GM12891 (cell line): ENCODE results near the gene PTCH1.
A peak's percentile ranks its signal among the peaks of the same experiment; 100 is the strongest.

Experiments used
- DNase-seq: peaks from one replicate; pipeline ENCODE4 v3.0.0; 2011; ENCODE audit warnings: low spot score; ENCODE audit not compliant: insufficient read length
- FAIRE-seq: peaks from 2 replicates; lab custom pipeline; 2011; peaks lifted over from hg19 to GRCh38; lab: Jason Lieb, UNC
- PAX5 ChIP-seq: IDR thresholded peaks from 2 replicates; pipeline ENCODE4 v1.6.1; 2011; ENCODE audit warnings: low read length, moderate library complexity, mild to moderate bottlenecking; ENCODE audit not compliant: insufficient read depth, severe bottlenecking
- POLR2A ChIP-seq: IDR thresholded peaks from 2 replicates; pipeline ENCODE4 v1.6.1; 2011; ENCODE audit warnings: low read depth, low read length, control low read depth
- POLR2AphosphoS5 ChIP-seq: IDR thresholded peaks from 2 replicates; pipeline ENCODE4 v1.6.1; 2011; ENCODE audit warnings: low read depth, low read length, control low read depth
- POU2F2 ChIP-seq: IDR thresholded peaks from 2 replicates; pipeline ENCODE4 v1.6.1; 2011; ENCODE audit warnings: low read depth, mild to moderate bottlenecking, control low read depth, low read length, moderate library complexity
- SPI1 ChIP-seq: IDR thresholded peaks from 2 replicates; pipeline ENCODE4 v1.6.1; 2011; ENCODE audit warnings: low read depth, low read length, control low read depth
- TAF1 ChIP-seq: IDR thresholded peaks from 2 replicates; pipeline ENCODE4 v1.6.1; 2011; ENCODE audit warnings: low read depth, low read length, control low read depth

The PTCH1 gene

DNA sequence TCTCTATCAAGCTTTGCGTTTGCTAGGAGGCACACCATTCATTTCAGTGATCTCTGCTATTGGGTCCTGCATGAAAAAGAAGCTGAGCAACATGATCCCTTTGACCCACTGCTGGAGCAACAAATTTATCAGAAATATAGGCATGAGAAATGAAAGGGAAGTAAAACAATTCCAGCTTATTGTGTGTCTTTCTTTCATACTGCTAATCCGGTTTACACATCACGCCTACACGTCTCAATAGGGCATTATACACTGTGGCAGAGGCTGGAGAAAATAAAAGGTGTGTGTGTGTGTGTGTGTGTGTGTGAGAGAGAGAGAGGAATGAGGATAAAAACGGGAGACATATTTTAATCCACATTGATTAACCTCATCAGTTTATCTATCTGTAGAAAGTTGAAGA is 2.4 kb downstream of the PTCH1 start:
- no peak for FAIRE-seq
- TF ChIP-seq TAF1 (no peak), POU2F2 (no peak), PAX5 (no peak), POLR2A (no peak), POLR2AphosphoS5 (no peak), SPI1 (no peak)
- no peak for DNase-seq

DNA sequence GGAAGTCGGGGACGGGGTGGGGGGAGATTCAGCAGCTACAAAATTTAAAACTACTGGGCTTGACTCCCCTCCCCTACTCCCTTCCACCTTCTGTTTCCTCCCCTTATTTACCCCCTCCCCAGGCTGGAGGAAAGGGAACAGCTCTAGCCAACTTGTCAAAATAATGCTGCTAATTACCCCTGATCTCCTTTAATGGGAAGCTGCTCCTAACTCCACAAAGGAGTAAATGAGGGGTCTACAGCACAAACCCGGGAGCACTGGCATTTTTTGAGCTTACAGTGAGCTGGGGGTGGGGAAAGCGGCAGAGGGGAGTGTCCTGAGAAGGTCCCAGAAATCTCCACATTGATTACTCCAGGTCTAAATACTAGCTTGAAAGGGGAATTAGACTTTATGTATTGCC is 3.1 kb downstream of the PTCH1 start:
- TF ChIP-seq PAX5: no peak
- no peak for TF ChIP-seq SPI1
- TF ChIP-seq POLR2AphosphoS5: no peak
- TF ChIP-seq POU2F2: no peak
- TF ChIP-seq TAF1: no peak
- no peak for TF ChIP-seq POLR2A
- FAIRE-seq (no peak), DNase-seq (no peak)

DNA sequence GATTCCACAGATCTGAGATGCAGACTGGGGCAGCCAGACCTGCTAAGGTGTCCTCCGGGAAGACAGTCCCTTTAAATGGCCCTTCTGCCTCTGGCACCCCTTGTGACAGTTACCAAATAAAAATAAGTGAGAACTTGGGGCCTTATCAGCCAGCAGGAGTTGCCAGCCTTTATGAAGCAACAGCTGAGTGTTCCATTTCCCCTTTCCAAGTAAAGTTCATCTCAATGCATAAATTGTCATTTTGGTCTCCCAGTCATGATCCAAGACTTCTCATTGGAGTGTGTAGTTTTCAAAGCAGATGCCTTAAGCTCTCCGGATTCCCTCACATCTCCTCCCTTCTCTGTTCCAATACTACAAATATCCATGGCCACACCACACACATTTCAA is 4.1 kb downstream of the PTCH1 start:
- TF ChIP-seq TAF1 (no peak), POLR2AphosphoS5 (no peak), SPI1 (no peak), POLR2A (no peak), PAX5 (no peak), POU2F2 (no peak)
- FAIRE-seq (no peak), DNase-seq (no peak)

DNA sequence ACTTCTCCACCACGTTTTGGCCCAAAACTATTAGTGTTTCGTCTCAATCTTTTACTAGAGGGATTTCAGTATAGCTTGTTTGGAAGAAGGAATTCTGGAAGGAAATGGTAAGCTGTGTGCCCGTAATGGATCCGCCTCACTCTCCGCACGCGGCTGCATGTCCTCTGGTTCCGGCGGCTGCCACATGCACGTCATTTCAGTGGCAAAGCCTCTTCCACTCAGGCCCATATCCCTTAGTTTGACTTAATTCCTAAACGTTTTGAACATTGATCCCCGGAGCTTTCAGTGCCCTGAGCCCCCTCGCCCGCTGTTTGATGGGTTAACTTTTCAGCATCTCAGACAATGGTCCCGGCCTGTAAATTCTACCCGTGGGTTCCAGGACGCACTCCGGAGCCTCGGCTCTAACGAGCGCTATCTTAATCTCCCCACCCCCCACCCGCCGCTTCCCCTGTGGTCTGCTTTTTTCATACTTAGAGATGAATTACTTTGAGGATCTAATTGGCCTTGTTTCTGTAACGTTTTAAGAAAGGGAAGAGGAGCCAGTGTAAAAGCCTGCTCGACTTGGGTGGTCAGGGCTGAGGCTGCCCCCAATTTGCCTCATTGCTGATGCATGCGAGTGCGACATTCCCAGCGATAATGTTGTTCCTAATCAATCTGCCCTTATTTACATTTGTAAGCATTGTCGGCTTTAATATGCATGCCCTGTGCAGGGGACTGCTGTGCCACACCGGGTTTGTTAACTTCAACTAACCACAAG is 4.6 kb downstream of the PTCH1 start:
- no peak for DNase-seq
- no peak for FAIRE-seq
- no peak for TF ChIP-seq SPI1
- TF ChIP-seq PAX5: no peak
- no peak for TF ChIP-seq POLR2A
- TF ChIP-seq POLR2AphosphoS5: no peak
- no peak for TF ChIP-seq TAF1
- TF ChIP-seq POU2F2: no peak

DNA sequence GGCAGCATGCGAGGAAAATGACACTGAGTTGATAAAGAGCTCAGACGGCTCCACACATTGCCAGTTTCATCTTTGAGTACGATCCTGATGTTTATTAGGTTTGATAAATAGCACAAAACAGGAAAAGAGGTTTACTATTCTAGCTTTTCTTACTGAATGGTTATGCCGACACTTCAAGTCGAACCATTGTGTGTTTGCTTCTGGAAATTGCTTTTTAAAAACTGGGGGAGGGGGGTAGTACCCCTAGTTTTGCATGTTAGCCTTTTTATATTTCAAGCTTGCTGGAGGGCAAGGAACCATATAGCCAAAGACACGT is 5.2 kb downstream of the PTCH1 start:
- TF ChIP-seq POLR2A (no peak), POU2F2 (no peak), SPI1 (no peak)
- DNase-seq: no peak
- no peak for FAIRE-seq

DNA sequence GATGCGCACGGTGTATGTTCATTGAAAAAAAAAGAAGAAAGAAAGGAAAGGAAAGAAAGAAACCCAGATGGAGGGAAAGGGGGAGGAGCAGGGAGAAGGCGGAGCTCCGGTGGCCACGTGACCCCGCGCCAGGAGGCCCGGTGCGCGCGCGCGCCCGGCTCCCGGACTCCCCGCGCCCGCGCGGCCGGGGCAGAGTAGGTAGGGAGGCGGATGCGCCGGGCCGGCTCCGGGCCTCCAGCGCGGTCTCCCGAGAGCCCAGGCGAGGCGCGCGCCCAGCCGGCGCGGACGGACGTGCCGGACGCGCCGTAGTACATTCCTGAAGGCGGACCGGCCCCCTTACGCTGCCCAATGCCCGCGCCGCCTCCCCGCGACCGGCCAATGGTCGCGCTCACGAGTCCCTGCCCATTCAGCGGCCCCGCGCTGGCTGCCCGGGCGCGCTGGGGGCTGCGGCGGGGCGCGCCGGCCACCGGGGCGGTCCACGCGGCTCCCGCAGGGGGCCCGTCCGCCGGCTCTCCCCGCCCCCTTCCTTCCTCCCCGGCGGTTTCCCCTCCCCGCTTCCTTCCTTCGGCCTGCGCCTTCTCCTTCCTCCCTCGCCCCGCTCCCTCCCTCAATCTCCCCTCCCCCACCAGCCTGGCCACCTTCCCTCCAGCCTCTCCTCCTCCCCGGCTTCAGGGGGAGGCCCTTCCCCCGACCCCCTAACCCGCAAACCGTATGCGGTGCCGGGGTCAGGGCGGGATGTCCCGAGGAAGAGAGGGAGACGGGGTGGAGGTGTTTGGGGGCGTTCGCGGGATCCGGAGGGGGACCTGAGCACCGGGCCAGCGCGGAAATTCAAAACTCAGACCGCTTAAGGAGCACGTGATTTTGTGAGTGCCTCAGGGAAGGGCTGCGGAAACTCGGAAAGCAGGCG is 5.8 kb downstream of the PTCH1 start:
- TF ChIP-seq TAF1 (peak; percentile 15; the same call in 1 of the 2 replicates), POLR2AphosphoS5 (no peak)
- DNase-seq (peak; percentile 70), FAIRE-seq (peak; percentile 74)

DNA sequence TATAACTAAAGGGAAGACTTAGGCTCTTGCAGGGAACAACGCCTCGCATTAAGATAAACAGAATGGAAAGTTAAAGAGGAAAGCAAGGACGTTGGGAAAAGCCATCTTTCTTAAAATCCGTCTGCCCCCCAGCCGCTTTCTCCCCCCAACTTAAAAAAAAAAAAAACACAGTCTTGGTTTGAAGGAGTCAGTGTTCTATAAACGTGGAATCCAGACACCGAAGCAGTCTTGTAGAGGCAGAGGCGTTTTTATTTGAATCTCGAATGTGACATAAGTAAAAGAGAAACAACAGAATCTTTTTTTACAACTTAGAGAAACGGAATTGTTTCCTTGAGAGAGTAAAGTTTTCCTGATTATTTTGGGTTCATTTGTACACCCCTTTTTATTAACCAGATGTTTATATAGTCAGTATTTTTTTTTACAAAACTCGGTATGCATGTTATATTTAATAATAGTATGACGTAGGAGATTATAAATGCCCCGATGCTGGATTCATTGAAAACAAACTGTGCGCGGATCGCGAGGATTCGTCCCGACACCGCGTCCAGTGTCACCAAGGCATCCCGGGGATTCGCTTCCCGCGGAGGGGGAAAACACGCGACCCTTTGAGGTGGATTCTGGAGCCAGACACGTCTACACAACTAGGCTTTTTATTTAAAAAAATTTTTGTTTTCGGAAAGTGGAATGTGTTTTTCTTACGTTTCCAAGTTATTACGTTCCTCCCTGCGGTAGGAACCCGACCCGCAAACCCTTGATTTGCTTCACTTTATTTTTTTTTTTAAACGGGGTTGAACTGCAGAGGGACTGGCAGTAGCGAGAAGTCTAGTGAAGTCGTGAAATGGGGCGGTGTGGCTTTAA is 6.7 kb downstream of the PTCH1 start:
- no peak for DNase-seq
- no peak for TF ChIP-seq POLR2AphosphoS5
- no peak for TF ChIP-seq PAX5
- TF ChIP-seq TAF1: no peak
- TF ChIP-seq SPI1: no peak
- no peak for TF ChIP-seq POU2F2
- TF ChIP-seq POLR2A: no peak
- no peak for FAIRE-seq

DNA sequence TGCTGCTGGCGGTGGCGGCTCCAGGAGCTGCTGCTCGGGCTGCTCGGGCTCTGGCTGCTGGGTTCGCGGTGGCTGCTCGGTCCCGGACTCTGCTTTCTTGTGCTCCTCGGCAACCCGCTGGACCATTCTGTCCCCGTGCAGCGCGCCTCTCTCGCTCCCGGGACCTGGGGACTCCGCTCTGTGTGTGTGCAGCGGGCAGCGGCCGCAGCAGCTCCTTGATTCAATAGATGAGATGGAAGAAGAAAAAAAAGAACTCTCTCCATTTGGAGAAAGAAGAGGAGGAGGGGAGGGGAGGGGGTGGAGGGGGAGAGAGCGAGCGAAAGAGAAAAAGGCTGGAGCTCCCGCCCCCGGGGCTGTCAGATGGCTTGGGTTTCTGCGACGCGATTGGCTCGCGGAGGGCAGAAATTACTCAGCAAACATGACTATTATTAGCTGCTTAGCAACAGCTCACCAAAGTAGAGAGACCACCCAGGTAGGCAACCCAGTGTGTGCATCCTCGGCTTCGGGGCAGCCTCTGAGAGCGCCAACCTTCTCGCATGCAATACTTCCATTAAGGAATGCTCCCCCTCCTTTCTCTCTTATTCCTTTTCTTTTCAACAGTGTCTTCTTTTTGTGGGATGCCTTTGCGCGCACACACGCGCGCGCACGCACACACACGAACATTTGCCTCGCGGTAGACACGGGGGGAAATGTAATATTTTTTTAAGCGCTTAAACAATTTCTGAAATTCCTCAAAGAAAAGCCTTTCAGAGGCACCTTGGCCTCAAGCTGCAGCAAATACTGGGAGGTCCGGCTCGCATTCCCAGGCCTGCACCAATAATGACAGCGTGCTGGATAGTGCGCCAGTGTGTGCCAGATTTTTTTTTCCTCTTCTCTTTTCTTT is 7.6 kb downstream of the PTCH1 start:
- peak; percentile 72 for FAIRE-seq
- no peak for DNase-seq
- TF ChIP-seq POU2F2 (no peak), SPI1 (no peak), POLR2A (no peak), PAX5 (no peak), TAF1 (no peak), POLR2AphosphoS5 (no peak)
